Cardiac muscle cell (in vitro differentiated cells and primary cell): ENCODE results near the gene RPS6KL1. TPM values are rescaled to one million over a fixed set of nuclear protein-coding genes. Genes with fewer than 3 reads are reported as not detected.

Experiments used
- DNase-seq, 2 donors: peaks; one replicate each; pipeline versions ENCODE4 v3.0.0 to v3.0.0-alpha.2; 2010 to 2017; ENCODE audit warnings: low read depth in 1 of 2, low spot score in 1 of 2
- H3K27ac ChIP-seq: fragments of 200-600 bp; sonication (generic); 2 replicates; pipeline ENCODE4 v1.5.1; 2016
- H3K27me3 ChIP-seq: fragments of 200-600 bp; sonication (generic); 2 replicates; pipeline ENCODE4 v1.6.0; 2016; ENCODE audit warnings: control low read depth
- H3K36me3 ChIP-seq: fragments of 200-600 bp; sonication (generic); 2 replicates; pipeline ENCODE4 v1.5.1; 2016; ENCODE audit warnings: control low read depth
- H3K4me1 ChIP-seq: fragments of 200-600 bp; sonication (generic); 2 replicates; pipeline ENCODE4 v1.8.1; 2017; ENCODE audit warnings: low read depth, mild to moderate bottlenecking, mixed run types
- H3K4me3 ChIP-seq: fragments of 200-600 bp; sonication (generic); 2 replicates; pipeline ENCODE4 v1.5.1; 2016; ENCODE audit warnings: mild to moderate bottlenecking
- H3K9me3 ChIP-seq: fragments of 200-600 bp; sonication (generic); 2 replicates; pipeline ENCODE4 v1.5.1; 2017; ENCODE audit warnings: low read depth, mild to moderate bottlenecking, control low read depth
- CTCF ChIP-seq: IDR thresholded peaks from 2 replicates; pipeline ENCODE4 v1.5.1; 2012; ENCODE audit warnings: low read depth, mild to moderate bottlenecking, low read length
- polyA plus RNA-seq: library from polyadenylated mRNA; unstranded; fragments of >200 nt; fragmentation: Nextera tagmentation; extraction: Ambion mirVana; gene quantifications from 2 replicates; pipeline ENCODE4 v1.2.1, GENCODE V29; 2016
- total RNA-seq: library from RNA; depleted of rRNA; stranded (reverse); fragments of >200 nt; gene quantifications from 2 replicates; pipeline ENCODE4 v1.2.3, GENCODE V29; 2016

Gene RPS6KL1
- total and polyA plus RNA-seq, 2 experiments from 2014 or later = 9.3 to 15.1 TPM

GRCh38 chr14:74867673-74868072, 55.4 kb downstream of the RPS6KL1 start:
- no peak overlapping the region for H3K27ac ChIP-seq
- no peaks in the 10 kb centered on the region for H3K4me1 ChIP-seq
- peak in 1 of 2 donors; percentile 72 for DNase-seq
- H3K36me3 ChIP-seq = no peaks in the 10 kb centered on the region
- TF ChIP-seq CTCF = no peak
- H3K9me3 ChIP-seq = no peaks in the 10 kb centered on the region
- H3K27me3 ChIP-seq = no peaks in the 10 kb centered on the region
- H3K4me3 ChIP-seq = no peak overlapping the region

- no peak for TF ChIP-seq CTCF
- H3K4me3 ChIP-seq = no peak overlapping the region
Measured at GRCh38 chr14:74866708-74867389, 56.2 kb downstream of the RPS6KL1 start.

DNA sequence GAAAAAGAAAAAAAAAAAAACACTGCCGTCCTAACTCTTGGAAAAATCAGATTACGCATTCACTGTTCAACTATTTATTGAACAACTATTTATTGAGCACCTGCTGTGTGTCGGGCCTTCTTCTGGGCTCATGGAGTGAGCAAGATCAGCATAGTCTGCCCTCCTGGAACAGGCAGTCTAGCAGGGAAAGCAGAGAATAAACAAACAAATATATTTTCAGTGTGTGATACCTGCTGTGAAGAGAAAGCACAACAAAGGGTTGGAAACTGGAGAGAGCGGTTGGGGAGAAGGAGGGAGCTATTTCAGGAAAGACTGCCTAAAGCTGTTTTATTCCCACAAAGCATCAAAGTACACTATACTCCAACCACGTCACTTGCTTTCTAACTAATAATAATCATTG, 57.9 kb downstream of the RPS6KL1 start:
- DNase-seq = no peak
- no peaks in the 10 kb centered on the region for H3K9me3 ChIP-seq
- no peaks in the 10 kb centered on the region for H3K27me3 ChIP-seq
- no peak for TF ChIP-seq CTCF
- no peaks in the 10 kb centered on the region for H3K36me3 ChIP-seq
- H3K4me3 ChIP-seq = no peak overlapping the region
- H3K27ac ChIP-seq = no peak overlapping the region
- no peaks in the 10 kb centered on the region for H3K4me1 ChIP-seq

More at GRCh38 chr14:74866708-74867389, 56.2 kb downstream of the RPS6KL1 start:
- DNase-seq = no peak
- Histone ChIP-seq H3K36me3 (no peaks in the 10 kb centered on the region), H3K4me1 (no peaks in the 10 kb centered on the region), H3K27me3 (no peaks in the 10 kb centered on the region), H3K9me3 (no peaks in the 10 kb centered on the region), H3K27ac (no peak overlapping the region)

- no peak overlapping the region for H3K27ac ChIP-seq
- H3K9me3 ChIP-seq = no peaks in the 10 kb centered on the region
- H3K4me1 ChIP-seq = no peaks in the 10 kb centered on the region
- TF ChIP-seq CTCF = no peak
- H3K36me3 ChIP-seq = no peaks in the 10 kb centered on the region
- DNase-seq = no peak
- H3K4me3 ChIP-seq = no peak overlapping the region
- no peaks in the 10 kb centered on the region for H3K27me3 ChIP-seq
Measured at GRCh38 chr14:74864198-74864597, 58.9 kb downstream of the RPS6KL1 start.

DNA sequence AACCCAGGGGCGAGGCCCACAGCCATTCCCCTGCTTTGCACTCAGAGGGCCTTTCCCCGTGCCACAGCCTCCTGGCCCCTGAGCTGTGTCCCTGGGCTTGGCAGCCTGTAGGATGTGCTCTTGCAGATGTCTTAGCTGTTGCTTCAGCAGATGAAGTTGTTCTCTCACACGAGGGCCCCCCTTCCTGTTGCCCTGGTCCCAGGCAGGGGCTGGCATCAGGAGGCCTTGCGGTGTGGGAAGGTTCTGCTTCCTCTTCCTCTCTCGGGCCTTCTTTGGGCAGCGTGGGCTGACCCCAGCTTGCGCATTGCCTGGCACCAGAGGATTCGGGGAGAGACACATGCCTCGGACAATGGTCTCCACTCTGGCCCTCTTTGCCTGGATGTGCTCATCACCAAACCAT, 59.8 kb downstream of the RPS6KL1 start:
- TF ChIP-seq CTCF = no peak
- Histone ChIP-seq H3K36me3 (no peaks in the 10 kb centered on the region), H3K4me3 (no peak overlapping the region), H3K27me3 (no peaks in the 10 kb centered on the region), H3K27ac (no peak overlapping the region), H3K4me1 (no peaks in the 10 kb centered on the region), H3K9me3 (no peaks in the 10 kb centered on the region)
- no peak for DNase-seq
